CD4-positive, alpha-beta T cell treated with Interleukin-4 for 1 hour (primary cell): Measurements from ENCODE around the gene DOCK2.

Experiments used
- DNase-seq, 2 donors: peaks; one replicate each; pipeline ENCODE4 v3.0.0-alpha.2; 2020 to 2022

The DOCK2 gene

GRCh38 chr5:169874621-169875020 is 237.5 kb downstream of the DOCK2 start:
- no peak for DNase-seq

DNA sequence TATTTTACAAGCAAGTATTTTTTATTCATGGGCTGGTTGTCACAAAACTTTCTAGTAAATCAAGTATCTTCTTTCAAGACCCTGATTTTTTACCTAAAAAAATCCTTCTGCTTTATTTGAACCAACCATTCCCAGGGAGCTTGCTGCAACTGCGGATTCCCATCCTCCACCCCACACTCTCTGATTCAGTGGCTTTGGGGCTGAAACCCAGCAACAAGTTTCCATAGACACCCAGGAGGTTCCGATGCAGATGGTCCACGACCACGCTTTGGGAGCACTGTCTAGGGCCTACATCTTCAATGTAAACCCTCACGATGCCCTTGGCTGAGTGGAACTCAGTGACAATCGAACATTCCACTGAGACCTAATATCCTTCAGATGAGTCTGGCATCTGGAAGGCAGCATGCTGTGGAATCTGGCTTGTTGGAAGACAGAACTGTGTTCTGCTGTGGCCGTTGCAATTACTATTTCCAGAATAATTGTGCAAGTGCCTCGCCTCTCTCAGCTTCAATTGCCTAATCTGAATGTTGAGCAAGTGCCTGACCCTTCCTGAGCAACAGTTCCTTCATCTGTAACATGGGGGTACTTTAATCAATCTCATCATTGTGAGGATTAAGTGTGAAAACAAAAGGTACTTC is 238.1 kb downstream of the DOCK2 start:
- no peak for DNase-seq

GRCh38 chr5:169875731-169876130 is 238.7 kb downstream of the DOCK2 start:
- DNase-seq = no peak

DNA sequence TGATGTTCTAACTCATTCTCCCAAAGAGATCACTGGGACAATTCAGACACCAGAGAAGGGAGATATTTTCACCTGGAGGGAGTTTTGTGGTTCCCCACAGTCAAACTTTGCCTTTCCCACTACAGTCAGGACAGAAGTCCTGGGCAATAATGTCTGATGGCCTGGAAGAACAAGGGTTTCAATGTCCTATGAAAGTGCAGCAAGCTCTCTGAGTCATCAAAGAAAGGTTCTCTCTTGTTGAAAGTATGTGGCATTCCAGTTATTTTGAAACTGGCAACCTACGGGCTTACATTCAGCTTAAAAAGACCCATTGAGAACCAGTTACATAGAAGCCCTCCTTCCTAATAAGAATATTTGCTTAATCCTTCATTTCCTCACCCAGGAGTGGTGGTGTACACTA is 239.3 kb downstream of the DOCK2 start:
- no peak for DNase-seq

DNA sequence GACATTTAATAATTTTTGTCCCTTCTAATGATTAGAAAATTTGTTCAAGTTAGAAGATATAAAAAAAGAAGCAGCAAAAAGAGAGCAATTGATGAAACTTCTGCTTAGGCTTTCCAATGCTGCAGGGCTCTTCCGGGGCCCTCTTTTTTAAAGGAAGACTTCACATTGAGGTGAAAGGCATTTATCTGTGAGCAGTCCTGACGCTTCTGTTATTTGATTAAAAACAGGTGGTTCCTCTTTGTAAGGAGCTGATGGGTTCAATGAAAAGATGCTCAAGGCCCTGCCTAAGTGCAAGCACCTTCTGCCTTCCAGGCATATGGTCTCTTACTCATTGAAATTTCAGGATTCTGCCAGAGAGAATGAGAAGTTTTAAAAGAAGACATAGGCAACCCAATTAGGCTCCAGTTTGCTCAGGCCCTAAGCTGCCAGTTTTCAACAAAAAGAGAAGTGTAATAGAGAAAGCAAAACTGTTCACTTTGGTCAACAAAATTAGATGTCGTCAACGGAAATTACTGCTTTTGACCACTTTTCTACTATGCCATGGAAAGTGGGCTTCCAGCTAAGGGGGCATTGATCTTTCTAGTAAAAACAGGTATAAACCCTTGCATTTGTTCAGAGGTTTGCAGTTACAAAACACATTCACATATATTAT is 243.1 kb downstream of the DOCK2 start:
- DNase-seq = no peak

DNA sequence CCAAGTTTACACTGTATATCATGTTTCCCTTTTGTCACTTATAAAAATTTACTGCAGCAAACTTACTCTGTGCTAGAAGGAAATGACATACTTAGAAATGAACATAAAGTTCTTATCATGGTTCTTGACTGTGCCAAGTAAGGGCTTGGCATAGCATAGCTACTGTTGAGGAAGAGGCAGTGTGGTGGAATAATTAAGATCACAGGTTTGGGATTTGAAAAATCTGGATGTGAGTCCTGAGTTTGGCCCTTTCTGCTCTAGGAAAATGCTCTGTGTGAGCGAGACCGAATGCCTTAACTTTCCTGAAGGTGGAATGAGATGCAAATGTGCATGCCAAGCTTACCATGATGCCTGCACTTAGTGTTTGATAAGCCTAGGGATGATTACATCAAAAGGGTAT is 243.7 kb downstream of the DOCK2 start:
- no peak for DNase-seq

- DNase-seq = no peak
Measured at GRCh38 chr5:169881702-169882303, 244.7 kb downstream of the DOCK2 start.

DNA sequence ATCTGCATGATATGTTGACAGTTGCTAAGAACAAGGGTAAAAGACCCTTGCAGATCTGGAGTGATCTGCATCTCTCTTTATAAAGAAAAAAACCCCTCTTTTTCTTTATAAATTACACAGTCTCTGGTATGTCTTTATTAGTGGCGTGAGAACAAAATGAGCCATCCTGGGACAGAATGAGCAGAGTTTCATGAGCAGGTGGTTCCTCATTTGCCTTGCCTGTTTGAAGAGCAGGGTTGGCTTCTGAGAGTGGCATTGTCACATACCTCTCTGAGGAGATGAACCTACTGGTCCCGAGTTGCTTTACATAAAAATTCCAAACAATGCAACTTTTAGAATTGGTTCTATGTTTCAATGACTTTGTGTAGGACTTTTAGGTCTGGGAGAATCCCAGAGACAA is 249.0 kb downstream of the DOCK2 start:
- DNase-seq = no peak

DNA sequence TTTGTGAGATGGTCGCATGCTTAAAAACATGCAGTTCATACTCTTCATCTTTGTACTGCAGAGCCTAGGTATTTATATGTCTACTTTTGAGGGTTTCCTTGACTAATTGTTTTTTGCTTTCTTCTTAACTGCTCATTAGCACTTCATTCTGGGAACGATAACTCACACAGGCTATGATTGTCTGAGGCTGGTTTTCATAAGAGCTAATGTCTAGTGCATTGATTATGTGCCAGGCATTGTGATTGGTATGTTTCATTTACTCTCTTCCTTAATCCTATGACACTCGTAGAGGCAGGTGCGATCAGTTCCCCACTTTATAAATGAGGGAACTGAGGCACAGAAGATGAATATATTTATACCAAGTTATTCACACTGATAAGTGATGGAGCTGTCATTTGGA is 249.6 kb downstream of the DOCK2 start:
- DNase-seq = no peak

DNA sequence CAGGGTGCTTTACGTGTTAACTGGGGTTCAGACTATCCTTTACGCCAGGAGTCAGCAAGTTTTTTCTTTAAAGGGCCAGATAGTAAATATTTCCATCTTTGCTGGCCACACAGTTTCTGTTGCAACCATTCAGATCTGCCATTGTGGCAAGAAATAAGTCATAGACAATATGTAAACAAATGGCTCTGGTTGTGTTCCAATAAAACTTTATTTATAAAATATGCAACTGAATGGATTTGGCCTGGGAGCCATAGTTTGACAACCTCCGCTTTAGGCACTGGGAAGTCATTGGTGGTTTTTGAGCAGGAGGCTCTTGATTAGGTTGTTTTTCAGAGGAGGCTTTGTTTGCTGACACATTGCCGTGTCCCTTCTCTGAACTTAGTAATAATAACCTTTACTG is 252.5 kb downstream of the DOCK2 start:
- no peak for DNase-seq

- no peak for DNase-seq
Measured at GRCh38 chr5:169893010-169893409, 255.9 kb downstream of the DOCK2 start.

DNA sequence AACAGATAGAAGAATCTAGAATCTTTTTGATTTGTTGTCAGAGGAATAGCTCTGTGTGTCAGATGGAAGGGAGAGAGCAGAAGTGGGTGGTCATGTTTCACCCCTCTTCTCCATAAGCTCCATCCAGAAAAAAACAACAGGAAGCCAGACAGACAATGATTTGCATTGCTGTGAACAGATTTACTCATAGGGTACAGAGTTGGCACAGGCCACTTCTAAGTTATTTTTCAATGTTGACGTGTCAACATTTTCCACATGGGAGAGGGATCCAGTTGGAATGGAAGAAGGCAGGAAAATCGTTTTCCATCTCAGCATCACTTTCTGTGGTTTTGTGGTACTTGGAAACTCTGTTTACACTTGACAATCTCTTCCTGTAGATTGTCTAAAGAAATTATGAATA is 256.5 kb downstream of the DOCK2 start:
- no peak for DNase-seq

DNA sequence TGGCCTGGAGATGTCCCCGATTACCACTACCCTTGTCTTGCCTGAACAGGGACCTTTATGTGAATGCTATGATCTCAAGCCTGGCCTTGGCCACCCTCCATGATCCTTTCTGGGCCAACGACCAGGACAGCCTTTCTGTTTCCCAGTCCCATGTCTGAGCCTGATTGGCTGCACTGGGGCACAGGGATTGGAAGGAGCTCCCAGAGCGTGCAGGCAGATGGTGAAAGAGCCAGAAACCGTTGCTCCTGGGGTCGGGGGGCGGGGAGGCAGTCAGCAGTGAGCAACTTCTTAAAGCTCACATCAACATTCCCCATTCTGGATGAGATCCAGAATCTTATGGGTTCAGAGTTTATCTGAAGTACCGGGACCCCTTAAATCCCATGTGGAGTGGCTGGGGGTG is 258.9 kb downstream of the DOCK2 start:
- no peak for DNase-seq

GRCh38 chr5:169897481-169897880 is 260.4 kb downstream of the DOCK2 start:
- no peak for DNase-seq

DNA sequence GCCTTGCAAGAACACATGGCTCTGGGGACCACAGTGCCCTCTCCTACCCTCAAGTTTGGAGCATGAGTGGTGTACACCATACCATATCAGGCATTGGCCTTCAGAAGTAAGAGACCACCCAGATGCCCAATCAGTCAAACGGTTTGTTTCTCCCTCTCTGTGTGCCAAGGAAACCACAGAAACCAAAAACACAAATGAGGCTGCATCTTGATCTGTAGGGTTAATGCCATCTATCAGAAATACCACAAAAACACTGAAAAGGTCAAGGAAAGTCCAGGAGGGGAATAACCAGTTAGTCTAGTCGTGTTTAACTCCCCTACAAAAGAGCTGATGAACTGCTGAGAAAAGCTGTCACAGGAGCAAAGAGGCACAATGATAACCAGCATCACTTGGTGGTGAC is 264.8 kb downstream of the DOCK2 start:
- DNase-seq = no peak

DNA sequence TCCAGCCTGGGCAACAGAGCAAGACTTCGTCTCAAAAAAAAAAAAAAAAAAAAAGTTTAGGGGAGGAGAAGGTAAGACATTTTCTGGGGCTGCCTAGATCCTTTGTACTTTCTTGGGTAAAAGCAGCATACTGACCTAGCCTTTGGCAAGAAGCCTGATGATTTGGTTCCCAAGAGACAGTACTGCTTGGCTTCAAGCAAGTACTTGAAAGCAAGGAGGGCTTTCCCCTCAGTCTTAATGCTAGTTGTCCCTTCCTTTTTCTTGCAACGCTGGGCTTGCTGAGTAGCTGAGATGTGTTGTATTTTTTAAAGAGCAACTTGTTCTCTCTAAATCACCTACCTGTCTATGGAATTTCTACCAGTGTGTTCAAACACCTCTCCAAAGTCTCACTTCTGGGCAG is 267.0 kb downstream of the DOCK2 start:
- no peak for DNase-seq

- no peak for DNase-seq
Measured at GRCh38 chr5:169904508-169904907, 267.4 kb downstream of the DOCK2 start.

DNA sequence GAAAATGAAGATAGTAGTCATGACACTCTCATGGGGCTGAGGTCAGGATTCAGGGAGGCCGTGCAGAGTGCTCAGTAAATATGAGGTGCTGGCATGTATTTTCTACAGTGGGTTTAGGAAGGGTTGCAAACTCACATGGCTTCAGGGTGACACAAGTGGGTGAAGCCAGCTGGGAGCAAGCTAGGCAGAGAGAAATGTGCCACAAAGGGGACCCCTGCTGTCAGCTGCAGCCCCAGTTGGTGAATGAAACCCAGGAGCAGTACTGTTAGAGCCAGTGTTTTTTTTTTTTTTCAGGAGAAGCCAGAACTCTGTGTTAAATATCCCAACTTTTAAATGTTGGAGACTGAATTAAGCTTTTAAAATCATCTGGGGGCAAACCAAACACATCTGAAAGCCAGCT is 267.9 kb downstream of the DOCK2 start:
- no peak for DNase-seq

GRCh38 chr5:169906745-169907649 is 269.9 kb downstream of the DOCK2 start:
- DNase-seq = no peak

- DNase-seq = no peak
Measured at GRCh38 chr5:169908864-169909263, 271.8 kb downstream of the DOCK2 start.

DNA sequence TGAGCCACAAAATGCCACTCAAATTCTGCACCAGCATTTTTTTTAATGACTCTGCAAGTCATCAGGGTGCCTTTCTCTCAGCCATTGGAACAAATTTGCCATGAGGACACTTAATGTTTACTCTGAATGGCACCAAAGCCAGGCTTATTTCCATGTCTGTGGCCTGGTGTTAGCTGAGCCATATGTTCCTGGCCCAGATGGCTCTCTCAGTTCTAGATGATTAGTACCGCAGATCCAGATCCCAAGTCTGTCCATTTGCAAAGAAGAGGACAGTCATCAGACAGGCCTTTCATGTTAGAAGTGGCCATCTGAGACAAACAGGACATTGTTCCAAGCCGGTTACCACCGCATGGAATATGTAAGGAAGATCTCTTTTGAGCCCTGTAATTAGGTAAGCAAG is 272.9 kb downstream of the DOCK2 start:
- no peak for DNase-seq

GRCh38 chr5:169910393-169910792 is 273.3 kb downstream of the DOCK2 start:
- DNase-seq = no peak

DNA sequence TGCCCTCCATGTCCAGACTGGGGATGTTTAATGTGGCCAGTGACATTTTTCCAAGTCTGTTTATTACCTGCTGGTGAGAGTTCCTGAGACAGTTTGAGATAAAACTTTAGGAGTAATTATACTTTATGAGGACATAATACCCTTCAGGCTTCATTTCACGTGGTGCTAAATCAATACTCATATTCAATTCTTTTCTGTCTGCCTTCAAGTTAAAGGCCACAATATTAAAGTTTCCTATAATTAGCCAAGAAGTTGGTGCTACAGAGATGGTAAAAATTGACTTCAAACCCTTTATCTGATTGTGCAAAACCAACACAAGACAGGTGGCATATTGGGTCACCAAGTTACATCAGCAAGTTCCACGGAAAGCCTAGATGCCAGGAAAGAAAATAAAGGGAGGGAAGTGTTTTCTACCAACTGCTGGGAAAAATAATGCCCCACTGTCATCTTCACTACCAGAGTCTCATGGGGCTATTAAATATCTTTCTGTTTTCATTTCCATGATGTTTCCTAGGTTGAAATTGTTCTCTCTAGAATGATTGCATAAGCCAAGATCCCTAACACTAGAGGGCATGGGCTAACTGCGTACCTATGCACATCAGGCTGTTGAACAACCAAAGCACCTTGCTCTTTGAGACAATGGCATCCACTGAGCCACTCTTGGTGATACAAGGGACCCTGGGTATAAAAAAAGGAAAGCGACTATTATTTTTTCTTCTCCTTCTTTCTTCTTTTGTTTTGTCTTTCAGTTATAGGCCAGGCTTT is 274.6 kb downstream of the DOCK2 start:
- no peak for DNase-seq
